Keratinocyte (primary cell): ENCODE results near the gene GP9. TPM values are rescaled to one million over a fixed set of nuclear protein-coding genes. Genes with fewer than 3 reads are reported as not detected.

Experiments used
- DNase-seq: peaks from one replicate; pipeline ENCODE4 v3.0.0-alpha.2; 2011; ENCODE audit warnings: low read depth, missing footprints, low spot score
- FAIRE-seq: peaks from 2 replicates; lab custom pipeline; 2011; peaks lifted over from hg19 to GRCh38; lab: Jason Lieb, UNC
- H2AFZ ChIP-seq: 2 replicates; pipeline ENCODE4 v1.6.0; 2012; ENCODE audit warnings: low read length, control low read depth, inconsistent platforms; ENCODE audit not compliant: control insufficient read depth
- H3K27ac ChIP-seq: 2 replicates; pipeline ENCODE4 v1.5.1; 2011; ENCODE audit warnings: low read length; ENCODE audit not compliant: control insufficient read depth, insufficient read depth
- H3K27me3 ChIP-seq: 3 replicates; pipeline ENCODE4 v1.6.0; 2011; ENCODE audit warnings: low read length; ENCODE audit not compliant: control insufficient read depth, insufficient read depth; ENCODE audit errors: extremely low read depth
- H3K36me3 ChIP-seq, 2 experiments: 2 replicates in 1 of 2; 3 replicates in 1 of 2; pipeline ENCODE4 v1.5.1; 2011; ENCODE audit warnings: low read length in 2 of 2, mild to moderate bottlenecking in 1 of 2; ENCODE audit not compliant: control insufficient read depth in 2 of 2, insufficient read depth in 2 of 2; ENCODE audit errors: extremely low read depth in 1 of 2
- H3K4me1 ChIP-seq: 3 replicates; pipeline ENCODE4 v1.5.1; 2011; ENCODE audit warnings: low read length; ENCODE audit not compliant: control insufficient read depth, insufficient read depth; ENCODE audit errors: extremely low read depth
- H3K4me2 ChIP-seq: 3 replicates; pipeline ENCODE4 v1.6.0; 2011; ENCODE audit warnings: low read depth, low read length; ENCODE audit not compliant: control insufficient read depth, insufficient read depth; ENCODE audit errors: extremely low read depth
- H3K4me3 ChIP-seq, 3 experiments: fragments of 200-600 bp in 1 of 3; sonication (generic) in 1 of 3; 2 replicates in 2 of 3; 3 replicates in 1 of 3; pipeline ENCODE4 v1.5.1; 2011 to 2016; ENCODE audit warnings: low read length in 3 of 3, mild to moderate bottlenecking in 3 of 3, control low read depth in 2 of 3, inconsistent platforms in 1 of 3, low read depth in 1 of 3, mixed read lengths in 1 of 3, mixed run types in 1 of 3, moderate library complexity in 1 of 3; ENCODE audit not compliant: control insufficient read depth in 2 of 3, insufficient read depth in 2 of 3; ENCODE audit errors: extremely low read depth in 1 of 3
- H3K79me2 ChIP-seq: 2 replicates; pipeline ENCODE4 v1.6.0; 2012; ENCODE audit warnings: low read length; ENCODE audit not compliant: control insufficient read depth, insufficient read depth
- H3K9ac ChIP-seq: 3 replicates; pipeline ENCODE4 v1.6.0; 2011; ENCODE audit warnings: low read length; ENCODE audit not compliant: control insufficient read depth, insufficient read depth; ENCODE audit errors: extremely low read depth
- H3K9me1 ChIP-seq: 3 replicates; pipeline ENCODE4 v1.6.0; 2011; ENCODE audit warnings: low read length; ENCODE audit not compliant: control insufficient read depth, insufficient read depth; ENCODE audit errors: extremely low read depth
- H3K9me3 ChIP-seq: 2 replicates; pipeline ENCODE4 v1.5.1; 2012; ENCODE audit warnings: low read depth, low read length; ENCODE audit not compliant: control insufficient read depth
- H4K20me1 ChIP-seq: 3 replicates; pipeline ENCODE4 v1.6.0; 2011; ENCODE audit warnings: low read length; ENCODE audit not compliant: control insufficient read depth, insufficient read depth; ENCODE audit errors: extremely low read depth
- EZH2 ChIP-seq: IDR thresholded peaks from one replicate; pipeline ENCODE4 v1.6.1; 2012; ENCODE audit warnings: inconsistent platforms, mild to moderate bottlenecking, low read length, moderate library complexity
- dilution Hi-C: fragments of 300-500 bp; cut with MboI; formaldehyde crosslinking; loops from one replicate; pipeline ENCODE4 v1.7.0; 2020; ENCODE audit warnings: low sequenced_read_pairs; ENCODE audit not compliant: extremely low pct_ligation_motif_present
- polyA plus RNA-seq, 5 experiments: library from polyadenylated mRNA; depleted of rRNA in 3 of 5; stranded (reverse) in 3 of 5; stranded (forward) in 1 of 5; unstranded in 1 of 5; fragments of >200 nt; gene quantifications; 1 replicate in 1 of 5; 2 replicates in 3 of 5; 3 replicates in 1 of 5; pipeline versions ENCODE4 v1.2.1 to v1.2.3, GENCODE V29; 2011 to 2012; ENCODE audit warnings: missing spikeins in 2 of 5, low read depth in 1 of 5, low replicate concordance in 1 of 5
- TF ChIP-seq, protein P1 (sequence below), 3 experiments: IDR thresholded peaks in 1 of 3; conservative IDR thresholded peaks in 1 of 3; optimal IDR thresholded peaks in 1 of 3; 2 replicates in 2 of 3; 3 replicates in 1 of 3; pipeline versions ENCODE3 to v1.5.1; 2011; ENCODE audit warnings: low read length in 3 of 3, mild to moderate bottlenecking in 3 of 3, moderate library complexity in 2 of 3, control low read depth in 1 of 3, inconsistent platforms in 1 of 3; ENCODE audit not compliant: insufficient read depth in 2 of 3; ENCODE audit errors: extremely low read depth in 1 of 3

The GP9 gene
- polyA plus RNA-seq, 1 donor (not counting 4 experiments of a cell fraction or from before 2014, with no cell fraction given): not detected

DNA sequence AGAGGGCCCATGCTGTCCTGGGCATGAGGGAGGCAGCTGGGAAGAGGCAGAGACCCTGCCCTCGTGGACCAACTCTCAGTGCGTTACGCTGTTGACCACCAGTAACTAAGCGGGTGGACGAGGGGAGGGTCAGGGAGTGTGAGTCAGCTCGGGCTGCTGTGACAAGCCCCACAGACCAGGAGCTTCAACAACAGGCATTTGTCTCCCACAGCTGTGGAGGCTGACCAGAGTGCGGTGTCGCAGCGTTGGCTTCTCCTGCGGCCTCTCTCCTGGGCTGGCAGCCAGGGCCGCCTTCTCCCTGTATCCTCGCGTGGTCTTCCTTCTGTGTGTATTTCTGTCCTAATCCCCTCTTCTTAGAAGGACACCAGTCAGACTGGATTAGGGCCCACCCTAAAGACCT, 46.4 kb upstream of the GP9 start:
- H3K36me3 ChIP-seq: no peaks in the 10 kb centered on the region
- H3K27ac ChIP-seq: no peak overlapping the region
- dilution Hi-C loops: loop anchor here (10.0 kb wide), 1 partner anchor 61 kb away; no protein-coding TSS in a partner anchor
- H4K20me1 ChIP-seq: no peaks in the 10 kb centered on the region
- no peaks in the 10 kb centered on the region for H3K27me3 ChIP-seq
- no peaks in the 10 kb centered on the region for H3K9me3 ChIP-seq
- H3K9me1 ChIP-seq: no peaks in the 10 kb centered on the region
- no peaks in the 10 kb centered on the region for H3K79me2 ChIP-seq
- H3K4me1 ChIP-seq: no peaks in the 10 kb centered on the region
- no peak for FAIRE-seq
- H3K4me2 ChIP-seq: no peak overlapping the region
- H2AFZ ChIP-seq: no peak overlapping the region
- DNase-seq: no peak
- TF ChIP-seq, protein P1, sequence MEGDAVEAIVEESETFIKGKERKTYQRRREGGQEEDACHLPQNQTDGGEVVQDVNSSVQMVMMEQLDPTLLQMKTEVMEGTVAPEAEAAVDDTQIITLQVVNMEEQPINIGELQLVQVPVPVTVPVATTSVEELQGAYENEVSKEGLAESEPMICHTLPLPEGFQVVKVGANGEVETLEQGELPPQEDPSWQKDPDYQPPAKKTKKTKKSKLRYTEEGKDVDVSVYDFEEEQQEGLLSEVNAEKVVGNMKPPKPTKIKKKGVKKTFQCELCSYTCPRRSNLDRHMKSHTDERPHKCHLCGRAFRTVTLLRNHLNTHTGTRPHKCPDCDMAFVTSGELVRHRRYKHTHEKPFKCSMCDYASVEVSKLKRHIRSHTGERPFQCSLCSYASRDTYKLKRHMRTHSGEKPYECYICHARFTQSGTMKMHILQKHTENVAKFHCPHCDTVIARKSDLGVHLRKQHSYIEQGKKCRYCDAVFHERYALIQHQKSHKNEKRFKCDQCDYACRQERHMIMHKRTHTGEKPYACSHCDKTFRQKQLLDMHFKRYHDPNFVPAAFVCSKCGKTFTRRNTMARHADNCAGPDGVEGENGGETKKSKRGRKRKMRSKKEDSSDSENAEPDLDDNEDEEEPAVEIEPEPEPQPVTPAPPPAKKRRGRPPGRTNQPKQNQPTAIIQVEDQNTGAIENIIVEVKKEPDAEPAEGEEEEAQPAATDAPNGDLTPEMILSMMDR (optimal IDR thresholded peaks at IDR 0.05 in 1 of 3, IDR thresholded peaks at IDR 0.05 in 1 of 3, conservative IDR thresholded peaks at IDR 0.05 in 1 of 3; ENCODE audit: extremely low read depth in 1 of 3, insufficient read depth in 2 of 3, low read length in 3 of 3): no peak
- TF ChIP-seq EZH2: no peak
- H3K4me3 ChIP-seq: no peak overlapping the region
- H3K9ac ChIP-seq: no peak overlapping the region

DNA sequence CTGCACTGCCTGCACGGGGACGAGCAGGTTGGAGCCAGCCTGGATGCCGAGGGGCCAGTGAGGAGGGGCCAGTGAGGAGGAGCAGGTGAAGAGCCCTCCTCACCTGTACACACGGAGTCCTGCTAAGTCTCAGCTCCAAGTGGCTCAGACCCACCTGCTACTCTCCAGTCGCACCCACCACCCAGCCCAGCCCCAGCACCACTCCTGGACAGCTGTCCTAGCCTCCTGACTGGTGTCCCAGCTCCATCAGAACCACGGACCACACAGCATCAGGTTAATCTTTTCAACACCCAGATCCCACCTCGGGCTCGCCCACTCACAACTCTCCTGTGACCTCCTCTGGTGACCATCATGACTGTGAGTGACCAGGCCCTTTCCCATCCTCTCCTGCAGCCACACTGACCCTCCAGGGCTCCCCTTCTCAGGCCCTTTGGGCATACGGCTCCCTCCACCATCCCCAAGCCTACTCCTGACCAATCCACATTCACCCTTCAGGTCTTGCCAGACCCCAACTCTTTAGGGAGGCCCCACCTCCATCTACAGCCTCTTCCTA, 45.7 kb upstream of the GP9 start:
- Histone ChIP-seq H3K27ac (no peak overlapping the region), H3K9ac (no peak overlapping the region), H3K79me2 (no peaks in the 10 kb centered on the region), H3K9me1 (no peaks in the 10 kb centered on the region), H4K20me1 (no peaks in the 10 kb centered on the region), H3K4me3 (no peak overlapping the region), H3K4me1 (no peaks in the 10 kb centered on the region), H3K9me3 (no peaks in the 10 kb centered on the region), H2AFZ (no peak overlapping the region), H3K4me2 (no peak overlapping the region), H3K36me3 (no peaks in the 10 kb centered on the region), H3K27me3 (no peaks in the 10 kb centered on the region)
- DNase-seq: no peak
- FAIRE-seq: no peak
- no peak for TF ChIP-seq EZH2
- TF ChIP-seq, protein P1 (optimal IDR thresholded peaks at IDR 0.05 in 1 of 3, IDR thresholded peaks at IDR 0.05 in 1 of 3, conservative IDR thresholded peaks at IDR 0.05 in 1 of 3; ENCODE audit: extremely low read depth in 1 of 3, insufficient read depth in 2 of 3, low read length in 3 of 3): no peak
- dilution Hi-C loops: loop anchor here (10.0 kb wide), 1 partner anchor 60 kb away; no protein-coding TSS in a partner anchor
